Astrocyte of the spinal cord (primary cell): ENCODE measurements around the gene GSDME.

Experiments
- DNase-seq: peaks from one replicate; pipeline ENCODE4 v3.0.0; 2011; ENCODE audit warnings: low read depth, low spot score
- H3K4me3 ChIP-seq: 2 replicates; pipeline ENCODE4 v1.5.1; 2011; ENCODE audit warnings: low read depth, mild to moderate bottlenecking, low read length, moderate library complexity
- in situ Hi-C: cut with HindIII; loops from 2 replicates; pipeline ENCODE4 v1.10.0; 2017; ENCODE audit warnings: low sequenced_read_pairs
- TF ChIP-seq, protein P1 (sequence below): IDR thresholded peaks from 2 replicates; pipeline ENCODE4 v1.5.1; 2012; ENCODE audit warnings: low read depth, mild to moderate bottlenecking, low read length, inconsistent platforms

Gene GSDME

DNA sequence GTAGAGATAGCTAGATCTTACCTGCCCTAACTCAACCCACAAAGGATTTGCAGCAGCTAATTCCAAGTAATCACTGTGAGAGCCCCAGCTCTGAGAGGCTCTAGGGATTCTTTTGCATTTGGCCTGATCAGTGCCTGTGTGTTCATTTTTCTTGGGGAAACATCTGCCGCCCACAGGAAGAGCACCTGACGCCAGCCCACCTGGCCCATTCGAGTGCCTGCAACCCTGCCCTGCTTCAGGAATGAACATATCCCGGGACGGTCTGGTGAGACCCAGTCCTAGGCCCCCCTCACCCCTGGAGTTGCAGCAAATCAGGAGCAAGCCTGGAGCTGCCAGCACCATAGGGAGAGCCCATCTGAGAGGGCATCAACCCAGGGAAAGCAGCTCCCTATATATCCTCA, 38.8 kb downstream of the GSDME start:
- no peak overlapping the region for H3K4me3 ChIP-seq
- DNase-seq = no peak
- in situ Hi-C loops = no loop called here
- TF ChIP-seq, protein P1, sequence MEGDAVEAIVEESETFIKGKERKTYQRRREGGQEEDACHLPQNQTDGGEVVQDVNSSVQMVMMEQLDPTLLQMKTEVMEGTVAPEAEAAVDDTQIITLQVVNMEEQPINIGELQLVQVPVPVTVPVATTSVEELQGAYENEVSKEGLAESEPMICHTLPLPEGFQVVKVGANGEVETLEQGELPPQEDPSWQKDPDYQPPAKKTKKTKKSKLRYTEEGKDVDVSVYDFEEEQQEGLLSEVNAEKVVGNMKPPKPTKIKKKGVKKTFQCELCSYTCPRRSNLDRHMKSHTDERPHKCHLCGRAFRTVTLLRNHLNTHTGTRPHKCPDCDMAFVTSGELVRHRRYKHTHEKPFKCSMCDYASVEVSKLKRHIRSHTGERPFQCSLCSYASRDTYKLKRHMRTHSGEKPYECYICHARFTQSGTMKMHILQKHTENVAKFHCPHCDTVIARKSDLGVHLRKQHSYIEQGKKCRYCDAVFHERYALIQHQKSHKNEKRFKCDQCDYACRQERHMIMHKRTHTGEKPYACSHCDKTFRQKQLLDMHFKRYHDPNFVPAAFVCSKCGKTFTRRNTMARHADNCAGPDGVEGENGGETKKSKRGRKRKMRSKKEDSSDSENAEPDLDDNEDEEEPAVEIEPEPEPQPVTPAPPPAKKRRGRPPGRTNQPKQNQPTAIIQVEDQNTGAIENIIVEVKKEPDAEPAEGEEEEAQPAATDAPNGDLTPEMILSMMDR = no peak

DNA sequence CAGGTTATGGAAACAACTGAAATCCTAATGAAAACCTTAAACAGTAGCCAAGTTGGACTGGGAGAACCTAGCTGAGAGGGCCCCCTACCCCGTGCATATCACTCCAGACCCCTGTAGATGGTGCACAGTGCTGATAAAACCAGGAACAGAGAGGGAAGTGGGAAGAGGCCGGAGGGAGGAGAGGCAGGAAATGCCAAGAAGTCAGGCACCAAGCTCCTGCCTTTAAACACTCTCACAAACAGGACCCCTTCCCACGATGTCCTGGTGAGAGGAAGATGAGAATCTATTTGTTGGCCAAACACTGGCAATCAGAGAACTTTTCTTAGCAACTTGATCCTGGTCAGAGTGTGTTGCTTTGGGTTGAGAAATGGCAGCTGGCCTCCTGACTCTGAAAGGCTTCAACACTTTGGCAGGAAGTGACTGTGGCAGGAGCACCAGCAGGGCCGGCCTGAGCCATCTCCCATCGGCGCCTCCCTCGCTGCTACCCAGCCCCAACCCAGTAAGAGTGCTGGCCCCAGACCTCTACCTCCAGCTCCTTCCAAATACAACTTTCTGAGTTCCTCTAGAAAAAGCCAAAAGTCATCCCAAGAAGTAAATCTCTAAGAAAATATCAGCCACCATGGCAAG, 39.5 kb downstream of the GSDME start:
- no peak overlapping the region for H3K4me3 ChIP-seq
- in situ Hi-C loops = no loop called here
- DNase-seq = no peak
- TF ChIP-seq, protein P1 = no peak

DNA sequence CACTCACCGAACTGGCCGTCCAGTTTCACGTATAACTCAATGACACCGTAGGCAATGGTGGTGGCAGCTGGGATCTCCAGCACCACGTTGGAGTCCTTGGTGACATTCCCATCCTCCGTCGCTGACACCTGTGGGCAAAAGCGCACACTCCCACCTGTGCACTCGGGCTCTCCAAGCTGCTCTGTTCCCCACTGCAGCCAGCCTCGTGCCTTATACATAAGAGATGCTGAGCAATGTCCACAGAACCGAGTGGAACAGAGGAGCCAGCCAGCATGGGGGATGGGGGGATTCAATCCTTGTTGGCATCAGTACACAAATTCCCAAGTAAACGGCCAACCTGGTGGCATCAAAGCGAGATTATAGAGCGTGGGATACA, 40.0 kb downstream of the GSDME start:
- in situ Hi-C loops = no loop called here
- TF ChIP-seq, protein P1 = no peak
- H3K4me3 ChIP-seq = no peak overlapping the region
- no peak for DNase-seq

DNA sequence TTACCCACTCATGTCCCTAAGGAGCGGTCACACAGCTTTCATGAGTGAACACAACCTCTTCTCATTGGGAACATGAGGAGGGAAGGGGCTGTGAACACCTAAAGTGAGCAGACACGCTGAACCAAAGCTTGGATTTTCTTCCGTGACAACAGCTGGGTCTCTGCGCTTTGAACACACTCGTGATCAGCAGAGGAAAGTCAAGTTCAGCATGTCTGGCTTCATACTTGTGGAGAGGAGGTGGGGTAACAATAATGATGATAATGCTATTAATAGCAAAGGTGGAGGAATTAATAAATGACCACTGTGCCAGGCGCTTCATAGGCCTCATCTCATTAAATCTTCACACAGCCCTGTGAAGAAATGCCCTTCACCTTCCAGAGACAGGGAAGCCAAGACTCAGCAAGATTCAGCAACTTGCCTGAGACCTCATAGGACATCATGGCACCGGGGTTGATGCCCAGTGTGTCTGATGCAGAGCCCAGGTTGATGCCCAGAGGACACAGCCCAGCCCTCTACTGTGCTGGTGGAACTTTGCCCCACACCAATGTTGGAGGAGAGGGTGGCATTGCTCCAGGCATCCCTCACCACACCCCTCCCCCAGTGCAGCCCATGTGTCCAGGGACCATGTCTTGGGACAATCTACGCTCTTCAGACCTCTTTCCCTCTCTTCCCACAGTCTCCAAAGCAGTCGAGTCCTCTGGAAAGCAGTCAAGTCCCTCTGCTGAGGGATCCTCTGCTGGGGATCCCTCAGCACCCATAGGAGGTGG, 40.6 kb downstream of the GSDME start:
- no peak overlapping the region for H3K4me3 ChIP-seq
- TF ChIP-seq, protein P1 = no peak
- in situ Hi-C loops = no loop called here
- no peak for DNase-seq

DNA sequence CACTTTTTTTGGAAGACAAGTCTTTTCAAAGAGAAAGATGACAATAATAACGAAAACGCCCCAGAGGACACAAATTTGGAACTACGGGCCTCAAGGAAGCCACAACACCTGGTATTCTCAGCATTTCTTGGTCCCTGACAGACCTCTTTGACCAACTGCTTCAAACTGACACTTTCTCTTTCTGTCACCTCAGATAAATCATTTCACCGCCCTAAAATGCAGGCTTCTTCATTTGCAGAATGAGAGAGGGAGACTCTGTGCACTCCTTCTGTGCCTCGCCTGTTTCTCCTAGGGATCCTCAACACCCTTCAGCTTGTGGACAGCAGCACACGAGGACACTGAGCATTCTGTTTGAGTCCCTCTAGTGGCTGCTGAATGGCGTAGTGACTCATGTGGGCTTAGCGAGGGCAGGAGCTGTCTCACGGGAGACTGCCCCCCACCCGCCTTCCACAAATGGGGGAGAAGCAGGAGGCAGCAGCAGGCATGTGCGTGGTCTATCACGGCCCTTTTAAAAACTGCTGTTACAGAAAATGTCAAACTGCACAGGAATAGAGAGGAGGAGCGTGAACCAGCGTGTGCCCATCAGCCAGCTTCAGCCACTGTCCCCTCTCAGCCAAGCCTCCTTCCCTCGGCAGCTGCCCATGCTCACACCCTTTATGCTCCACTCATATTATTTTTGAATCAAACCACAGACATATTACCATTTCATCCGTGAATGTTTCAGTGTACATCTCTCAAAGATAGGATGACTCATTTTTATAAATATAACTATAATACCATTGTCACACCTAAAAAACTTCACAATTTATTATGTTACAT, 41.4 kb downstream of the GSDME start:
- in situ Hi-C loops = no loop called here
- TF ChIP-seq, protein P1 = peak; percentile 64
- DNase-seq = peak; percentile 43
- H3K4me3 ChIP-seq = no peak overlapping the region

DNA sequence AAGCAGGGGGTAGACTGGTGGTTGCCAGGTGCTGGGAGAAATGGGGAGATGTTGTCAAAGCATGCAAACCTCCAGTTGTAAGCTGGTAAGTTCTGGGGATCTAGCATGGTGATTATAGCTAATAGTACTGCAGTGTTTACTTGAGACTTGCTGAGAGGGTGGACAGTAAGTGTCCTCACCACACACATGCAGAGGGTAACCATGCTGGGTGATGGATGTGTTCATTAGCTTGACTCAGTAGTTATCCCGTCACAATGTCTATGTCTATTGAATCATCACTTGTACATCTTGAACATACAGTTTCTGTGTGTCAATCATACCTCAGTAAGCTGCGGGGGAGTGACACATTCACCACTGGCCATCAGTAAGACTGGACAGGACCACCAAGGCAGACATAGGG, 42.1 kb downstream of the GSDME start:
- TF ChIP-seq, protein P1 = no peak
- H3K4me3 ChIP-seq = no peak overlapping the region
- no peak for DNase-seq
- in situ Hi-C loops = no loop called here
